ENCODE data around the gene TGM6.

TGM6 gene

DNA sequence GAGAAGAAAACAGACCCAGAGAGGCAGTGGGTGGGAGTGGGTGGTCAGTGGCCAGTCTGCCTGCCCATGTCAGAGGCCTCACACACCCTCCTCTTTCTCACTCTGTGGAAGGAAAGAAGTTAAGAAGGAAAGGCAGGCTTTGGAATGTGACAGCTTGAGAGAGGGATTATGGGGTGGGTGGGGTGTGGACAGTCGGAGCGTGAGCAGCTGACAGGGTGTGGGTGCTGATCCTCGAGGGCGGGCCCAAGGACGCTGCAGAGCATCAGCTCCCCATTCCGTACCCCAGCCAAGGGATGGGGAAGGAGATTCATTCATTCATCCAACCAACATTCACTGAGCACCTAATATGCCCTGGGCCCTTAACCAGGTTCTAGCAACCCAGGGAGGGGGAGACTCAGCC lies 4.8 kb downstream of the TGM6 start:
- no peak overlapping the region for H3K4me3 ChIP-seq (ENCODE audit: low read depth, low read length)
- DNase-seq (ENCODE audit: low read depth): no peak
- TF ChIP-seq, protein P1, sequence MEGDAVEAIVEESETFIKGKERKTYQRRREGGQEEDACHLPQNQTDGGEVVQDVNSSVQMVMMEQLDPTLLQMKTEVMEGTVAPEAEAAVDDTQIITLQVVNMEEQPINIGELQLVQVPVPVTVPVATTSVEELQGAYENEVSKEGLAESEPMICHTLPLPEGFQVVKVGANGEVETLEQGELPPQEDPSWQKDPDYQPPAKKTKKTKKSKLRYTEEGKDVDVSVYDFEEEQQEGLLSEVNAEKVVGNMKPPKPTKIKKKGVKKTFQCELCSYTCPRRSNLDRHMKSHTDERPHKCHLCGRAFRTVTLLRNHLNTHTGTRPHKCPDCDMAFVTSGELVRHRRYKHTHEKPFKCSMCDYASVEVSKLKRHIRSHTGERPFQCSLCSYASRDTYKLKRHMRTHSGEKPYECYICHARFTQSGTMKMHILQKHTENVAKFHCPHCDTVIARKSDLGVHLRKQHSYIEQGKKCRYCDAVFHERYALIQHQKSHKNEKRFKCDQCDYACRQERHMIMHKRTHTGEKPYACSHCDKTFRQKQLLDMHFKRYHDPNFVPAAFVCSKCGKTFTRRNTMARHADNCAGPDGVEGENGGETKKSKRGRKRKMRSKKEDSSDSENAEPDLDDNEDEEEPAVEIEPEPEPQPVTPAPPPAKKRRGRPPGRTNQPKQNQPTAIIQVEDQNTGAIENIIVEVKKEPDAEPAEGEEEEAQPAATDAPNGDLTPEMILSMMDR (conservative IDR thresholded peaks at IDR 0.05; ENCODE audit: low read depth, low read length): no peak

DNA sequence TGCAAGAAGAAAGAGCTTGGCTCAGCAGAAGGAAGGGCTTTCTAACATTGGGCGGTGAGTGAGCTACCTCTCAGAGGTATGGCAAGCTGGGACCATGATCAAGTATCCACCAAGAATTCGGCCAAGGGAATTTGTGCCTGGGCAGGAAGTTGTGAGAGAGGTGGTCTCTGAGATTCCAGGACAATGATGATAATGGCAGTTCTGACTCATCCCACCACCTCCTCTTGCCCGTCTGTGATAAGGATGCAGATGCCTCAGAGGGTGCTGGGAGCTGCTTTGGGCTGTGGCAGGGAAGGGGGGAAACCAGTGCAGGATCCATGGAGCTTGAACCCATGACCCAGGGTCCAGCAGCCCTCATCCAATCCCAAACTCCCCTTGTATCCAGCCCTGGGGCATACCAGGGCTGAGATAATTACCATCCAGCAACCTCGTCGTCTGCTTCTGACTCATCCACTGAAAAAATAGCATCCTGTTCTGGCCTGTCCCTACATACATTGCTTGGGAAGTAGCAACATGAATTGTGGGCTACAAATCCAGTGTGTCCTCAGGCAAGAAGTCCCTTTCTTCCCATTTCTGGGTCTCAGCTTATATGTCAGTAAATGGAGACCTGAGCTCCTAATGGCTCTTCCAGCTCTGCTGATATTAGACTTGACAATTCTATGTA lies 5.9 kb downstream of the TGM6 start:
- H3K4me3 ChIP-seq (ENCODE audit: low read depth, low read length): no peak overlapping the region
- TF ChIP-seq, protein P1 (conservative IDR thresholded peaks at IDR 0.05; ENCODE audit: low read depth, low read length): no peak
- DNase-seq (ENCODE audit: low read depth): peak; percentile 25

DNA sequence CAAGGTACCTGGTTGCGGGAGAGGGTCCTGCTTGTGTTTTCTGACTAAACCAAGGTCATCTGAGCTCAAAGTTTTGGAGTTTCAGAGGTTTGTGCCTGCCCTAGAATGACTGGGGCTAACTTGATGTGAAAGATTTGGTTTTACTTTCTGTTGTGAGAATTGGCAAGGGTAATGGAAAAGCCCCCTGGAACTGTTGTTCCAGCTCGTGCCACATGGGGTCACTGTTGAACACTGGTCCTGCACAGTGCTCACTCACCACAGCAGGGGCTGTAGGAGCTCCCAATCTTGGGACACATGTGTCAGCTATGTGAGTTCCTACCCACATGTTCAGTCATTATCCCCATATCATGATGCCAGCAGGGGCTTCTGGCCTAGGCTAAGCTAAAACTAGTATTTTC lies 6.5 kb downstream of the TGM6 start:
- TF ChIP-seq, protein P1 (conservative IDR thresholded peaks at IDR 0.05; ENCODE audit: low read depth, low read length): peak; percentile 61
- peak; percentile 50 for DNase-seq (ENCODE audit: low read depth)
- H3K4me3 ChIP-seq (ENCODE audit: low read depth, low read length): no peak overlapping the region

DNA sequence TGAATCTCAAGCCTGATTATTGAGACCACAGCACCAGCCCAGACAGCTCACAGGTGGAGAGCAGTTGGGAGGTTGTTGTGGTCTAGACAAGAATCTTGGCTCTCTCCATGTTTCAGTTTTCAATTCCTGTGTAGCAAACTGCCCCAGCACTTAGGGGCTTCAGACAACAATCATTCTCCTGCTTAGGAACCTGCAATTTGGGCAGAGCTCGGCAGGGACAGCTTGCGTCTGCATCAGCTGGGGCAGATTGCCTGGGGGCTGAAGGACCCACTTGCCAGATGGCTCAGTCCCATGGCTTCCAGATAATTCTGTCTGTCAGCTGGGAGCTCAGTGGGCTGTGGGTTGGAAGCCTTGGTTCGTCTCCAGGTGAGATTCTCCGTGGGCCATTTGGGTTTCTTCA lies 6.9 kb downstream of the TGM6 start:
- no peak overlapping the region for H3K4me3 ChIP-seq (ENCODE audit: low read depth, low read length)
- no peak for DNase-seq (ENCODE audit: low read depth)
- TF ChIP-seq, protein P1 (conservative IDR thresholded peaks at IDR 0.05; ENCODE audit: low read depth, low read length): no peak

DNA sequence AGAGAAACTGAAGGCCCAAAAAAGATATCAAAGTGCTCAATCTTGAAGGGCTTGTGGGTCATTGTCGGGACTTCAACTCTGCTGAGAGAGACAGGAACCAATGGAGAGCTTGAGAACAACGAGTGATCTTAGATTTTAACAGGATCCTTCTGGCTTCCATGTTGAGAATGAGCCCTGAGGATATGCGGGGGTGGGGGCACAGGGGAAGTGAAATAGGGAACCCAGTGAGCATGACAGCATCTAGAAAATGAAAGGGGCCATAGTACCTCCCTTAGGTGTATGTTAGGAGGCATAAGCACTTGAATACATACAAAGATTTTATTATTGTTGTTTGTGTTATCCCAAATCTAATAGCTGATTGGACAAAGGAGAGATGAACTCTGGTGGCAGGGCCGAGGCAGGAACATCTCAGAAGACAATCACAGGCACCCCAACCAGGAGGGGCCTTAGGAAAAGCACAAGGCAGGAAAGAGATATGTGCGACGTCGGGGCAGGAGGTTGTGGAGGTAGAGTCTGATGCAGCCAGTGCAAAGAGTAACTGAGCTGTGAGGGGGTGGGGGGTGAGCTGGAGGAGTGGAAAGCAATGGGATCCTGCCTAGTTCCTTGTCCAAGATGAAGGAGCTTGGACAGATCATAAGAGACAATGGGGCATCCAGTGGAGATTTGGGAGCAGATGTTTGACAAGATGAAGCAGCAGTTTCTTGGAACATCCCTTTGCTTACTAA lies 10.4 kb downstream of the TGM6 start:
- no peak overlapping the region for H3K4me3 ChIP-seq (ENCODE audit: low read depth, low read length)
- DNase-seq (ENCODE audit: low read depth): no peak
- TF ChIP-seq, protein P1 (conservative IDR thresholded peaks at IDR 0.05; ENCODE audit: low read depth, low read length): no peak

DNA sequence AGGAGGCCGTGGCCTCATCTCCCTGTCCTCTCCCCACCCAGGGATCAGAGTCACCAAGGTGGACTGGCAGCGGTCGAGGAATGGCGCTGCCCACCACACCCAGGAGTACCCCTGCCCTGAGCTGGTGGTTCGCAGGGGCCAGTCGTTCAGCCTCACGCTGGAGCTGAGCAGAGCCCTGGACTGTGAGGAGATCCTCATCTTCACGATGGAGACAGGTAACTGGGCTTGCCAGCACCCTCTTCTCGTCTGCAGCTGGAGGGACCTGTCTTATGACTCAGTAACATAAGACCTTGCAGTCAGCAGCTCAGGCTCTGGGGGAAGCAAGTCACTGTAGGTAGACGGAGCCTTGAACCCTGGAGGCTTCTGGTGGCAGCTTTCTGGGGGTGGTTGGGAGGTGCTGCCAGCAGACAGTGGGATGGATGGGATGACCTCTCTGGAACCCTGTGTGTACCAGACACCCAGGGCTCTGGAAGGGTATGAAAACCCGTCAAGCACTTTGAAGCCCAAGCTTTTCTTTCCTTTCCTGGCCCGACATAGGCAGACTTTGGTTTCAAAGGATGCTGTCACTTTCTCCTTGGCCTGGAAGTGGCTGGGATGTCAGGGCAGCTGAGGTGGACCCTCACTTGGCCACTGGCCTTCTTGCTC lies 13.8 kb downstream of the TGM6 start:
- no peak for DNase-seq (ENCODE audit: low read depth)
- TF ChIP-seq, protein P1 (conservative IDR thresholded peaks at IDR 0.05; ENCODE audit: low read depth, low read length): no peak
- no peak overlapping the region for H3K4me3 ChIP-seq (ENCODE audit: low read depth, low read length)

Data from choroid plexus epithelial cell (primary cell).